Measurements from ENCODE around the gene UPF2. TPM values are rescaled to one million over a fixed set of nuclear protein-coding genes. Genes with fewer than 3 reads are reported as not detected.
A peak's percentile ranks its signal among the peaks of the same experiment; 100 is the strongest.

UPF2 gene
- total and polyA plus RNA-seq, 2 of the 13 experiments (the other 11 are each of a cell fraction or from before 2014, with no cell fraction given) = 6.2 to 14.5 TPM

DNA sequence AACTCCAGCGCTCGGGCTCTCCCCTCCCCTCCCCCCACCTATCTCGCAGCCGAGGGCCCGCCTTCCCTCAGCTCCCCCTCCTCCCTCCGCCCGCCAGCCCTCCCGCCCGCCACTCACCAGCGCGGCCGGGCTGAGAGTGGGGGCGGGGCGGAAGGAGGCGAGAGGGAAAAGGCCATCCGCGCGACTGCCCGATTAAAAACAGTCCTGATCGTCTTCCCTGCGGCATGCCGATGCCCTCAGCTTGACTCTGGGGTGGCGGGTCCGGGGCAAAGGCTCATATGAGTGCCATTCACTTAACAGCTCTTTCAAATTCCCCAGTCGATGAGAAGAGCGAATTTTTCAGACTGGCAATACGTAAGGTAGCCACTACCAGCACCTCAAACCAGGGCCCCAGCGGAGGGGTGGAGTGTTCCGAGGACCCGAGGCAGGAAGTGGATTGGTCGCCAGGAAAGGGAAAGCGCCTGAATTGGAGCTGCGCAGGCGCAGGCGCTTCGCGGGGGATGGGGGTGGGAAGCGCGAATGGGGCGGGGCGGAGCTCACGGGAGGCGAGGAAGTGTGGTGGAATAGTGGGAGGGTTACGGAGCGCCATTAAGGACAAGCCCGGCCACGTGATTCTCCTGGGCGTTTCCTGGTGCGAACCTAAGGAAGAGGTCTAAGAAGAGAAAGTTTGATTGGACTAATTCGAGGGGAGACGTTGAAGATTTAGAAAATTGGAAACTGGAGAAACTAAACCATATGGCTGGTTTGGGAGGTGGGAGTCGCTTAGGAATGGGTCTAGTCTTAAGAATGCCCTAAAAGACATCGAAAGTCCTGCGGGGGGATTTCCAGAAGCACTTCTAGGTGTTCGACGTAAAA lies at the start of gene UPF2 (continued):
- TF ChIP-seq GZF1 (CRISPR knock-in tag; IDR thresholded peaks at IDR 0.05) (no peak), ZNF230 (CRISPR knock-in tag; IDR thresholded peaks at IDR 0.05) (no peak), ZNF343 (CRISPR knock-in tag; IDR thresholded peaks at IDR 0.05) (no peak), TAF1 (CRISPR knock-in tag; IDR thresholded peaks at IDR 0.05) (0 out of 2 replicates have a peak, but pooled peaks have one; percentile 15), RFX3 (CRISPR knock-in tag; IDR thresholded peaks at IDR 0.05) (no peak), ZNF782 (CRISPR knock-in tag; IDR thresholded peaks at IDR 0.05; ENCODE audit: borderline replicate concordance) (no peak), ZNF589 (CRISPR knock-in tag; conservative IDR thresholded peaks at IDR 0.05) (no peak), ZNF749 (CRISPR knock-in tag; IDR thresholded peaks at IDR 0.05; ENCODE audit: borderline replicate concordance) (no peak), MAFF (IDR thresholded peaks at IDR 0.05; ENCODE audit: low read depth, low read length) (no peak), HMG20A (CRISPR knock-in tag; IDR thresholded peaks at IDR 0.05; ENCODE audit: borderline replicate concordance) (no peak), SPEN (CRISPR knock-in tag; IDR thresholded peaks at IDR 0.05; ENCODE audit: low read depth) (peak; percentile 82), HES4 (CRISPR knock-in tag; IDR thresholded peaks at IDR 0.05; ENCODE audit: borderline replicate concordance) (no peak), ZNF672 (CRISPR knock-in tag; IDR thresholded peaks at IDR 0.05) (no peak)
- TF ChIP-seq, protein P1, sequence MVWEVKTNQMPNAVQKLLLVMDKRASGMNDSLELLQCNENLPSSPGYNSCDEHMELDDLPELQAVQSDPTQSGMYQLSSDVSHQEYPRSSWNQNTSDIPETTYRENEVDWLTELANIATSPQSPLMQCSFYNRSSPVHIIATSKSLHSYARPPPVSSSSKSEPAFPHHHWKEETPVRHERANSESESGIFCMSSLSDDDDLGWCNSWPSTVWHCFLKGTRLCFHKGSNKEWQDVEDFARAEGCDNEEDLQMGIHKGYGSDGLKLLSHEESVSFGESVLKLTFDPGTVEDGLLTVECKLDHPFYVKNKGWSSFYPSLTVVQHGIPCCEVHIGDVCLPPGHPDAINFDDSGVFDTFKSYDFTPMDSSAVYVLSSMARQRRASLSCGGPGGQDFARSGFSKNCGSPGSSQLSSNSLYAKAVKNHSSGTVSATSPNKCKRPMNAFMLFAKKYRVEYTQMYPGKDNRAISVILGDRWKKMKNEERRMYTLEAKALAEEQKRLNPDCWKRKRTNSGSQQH (CRISPR knock-in tag; IDR thresholded peaks at IDR 0.05; ENCODE audit: low read depth) = no peak; the same call in 1 of the 2 replicates
- TF ChIP-seq, protein P2, sequence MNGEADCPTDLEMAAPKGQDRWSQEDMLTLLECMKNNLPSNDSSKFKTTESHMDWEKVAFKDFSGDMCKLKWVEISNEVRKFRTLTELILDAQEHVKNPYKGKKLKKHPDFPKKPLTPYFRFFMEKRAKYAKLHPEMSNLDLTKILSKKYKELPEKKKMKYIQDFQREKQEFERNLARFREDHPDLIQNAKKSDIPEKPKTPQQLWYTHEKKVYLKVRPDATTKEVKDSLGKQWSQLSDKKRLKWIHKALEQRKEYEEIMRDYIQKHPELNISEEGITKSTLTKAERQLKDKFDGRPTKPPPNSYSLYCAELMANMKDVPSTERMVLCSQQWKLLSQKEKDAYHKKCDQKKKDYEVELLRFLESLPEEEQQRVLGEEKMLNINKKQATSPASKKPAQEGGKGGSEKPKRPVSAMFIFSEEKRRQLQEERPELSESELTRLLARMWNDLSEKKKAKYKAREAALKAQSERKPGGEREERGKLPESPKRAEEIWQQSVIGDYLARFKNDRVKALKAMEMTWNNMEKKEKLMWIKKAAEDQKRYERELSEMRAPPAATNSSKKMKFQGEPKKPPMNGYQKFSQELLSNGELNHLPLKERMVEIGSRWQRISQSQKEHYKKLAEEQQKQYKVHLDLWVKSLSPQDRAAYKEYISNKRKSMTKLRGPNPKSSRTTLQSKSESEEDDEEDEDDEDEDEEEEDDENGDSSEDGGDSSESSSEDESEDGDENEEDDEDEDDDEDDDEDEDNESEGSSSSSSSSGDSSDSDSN (CRISPR knock-in tag; IDR thresholded peaks at IDR 0.05) = no peak
- TF ChIP-seq, protein P3, sequence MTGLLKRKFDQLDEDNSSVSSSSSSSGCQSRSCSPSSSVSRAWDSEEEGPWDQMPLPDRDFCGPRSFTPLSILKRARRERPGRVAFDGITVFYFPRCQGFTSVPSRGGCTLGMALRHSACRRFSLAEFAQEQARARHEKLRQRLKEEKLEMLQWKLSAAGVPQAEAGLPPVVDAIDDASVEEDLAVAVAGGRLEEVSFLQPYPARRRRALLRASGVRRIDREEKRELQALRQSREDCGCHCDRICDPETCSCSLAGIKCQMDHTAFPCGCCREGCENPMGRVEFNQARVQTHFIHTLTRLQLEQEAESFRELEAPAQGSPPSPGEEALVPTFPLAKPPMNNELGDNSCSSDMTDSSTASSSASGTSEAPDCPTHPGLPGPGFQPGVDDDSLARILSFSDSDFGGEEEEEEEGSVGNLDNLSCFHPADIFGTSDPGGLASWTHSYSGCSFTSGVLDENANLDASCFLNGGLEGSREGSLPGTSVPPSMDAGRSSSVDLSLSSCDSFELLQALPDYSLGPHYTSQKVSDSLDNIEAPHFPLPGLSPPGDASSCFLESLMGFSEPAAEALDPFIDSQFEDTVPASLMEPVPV (CRISPR knock-in tag; IDR thresholded peaks at IDR 0.05) = no peak
- TF ChIP-seq, protein P4, sequence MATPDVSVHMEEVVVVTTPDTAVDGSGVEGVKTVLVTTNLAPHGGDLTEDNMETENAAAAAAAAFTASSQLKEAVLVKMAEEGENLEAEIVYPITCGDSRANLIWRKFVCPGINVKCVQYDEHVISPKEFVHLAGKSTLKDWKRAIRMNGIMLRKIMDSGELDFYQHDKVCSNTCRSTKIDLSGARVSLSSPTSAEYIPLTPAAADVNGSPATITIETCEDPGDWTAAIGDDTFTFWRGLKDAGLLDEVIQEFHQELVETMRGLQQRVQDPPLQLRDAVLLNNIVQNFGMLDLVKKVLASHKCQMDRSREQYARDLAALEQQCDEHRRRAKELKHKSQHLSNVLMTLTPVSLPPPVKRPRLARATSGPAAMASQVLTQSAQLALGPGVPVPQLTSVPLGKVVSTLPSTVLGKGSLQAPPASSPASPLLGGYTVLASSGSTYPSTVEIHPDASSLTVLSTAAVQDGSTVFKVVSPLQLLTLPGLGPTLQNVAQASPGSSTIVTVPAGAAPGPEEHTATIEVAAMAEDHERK (CRISPR knock-in tag; IDR thresholded peaks at IDR 0.05; ENCODE audit: low read depth) = no peak
- TF ChIP-seq, protein P5, sequence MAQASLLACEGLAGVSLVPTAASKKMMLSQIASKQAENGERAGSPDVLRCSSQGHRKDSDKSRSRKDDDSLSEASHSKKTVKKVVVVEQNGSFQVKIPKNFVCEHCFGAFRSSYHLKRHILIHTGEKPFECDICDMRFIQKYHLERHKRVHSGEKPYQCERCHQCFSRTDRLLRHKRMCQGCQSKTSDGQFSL (CRISPR knock-in tag; IDR thresholded peaks at IDR 0.05) = no peak
- TF ChIP-seq, protein P6, sequence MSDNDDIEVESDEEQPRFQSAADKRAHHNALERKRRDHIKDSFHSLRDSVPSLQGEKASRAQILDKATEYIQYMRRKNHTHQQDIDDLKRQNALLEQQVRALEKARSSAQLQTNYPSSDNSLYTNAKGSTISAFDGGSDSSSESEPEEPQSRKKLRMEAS (IDR thresholded peaks at IDR 0.05) = peak; percentile 92
- TF ChIP-seq, protein P7, sequence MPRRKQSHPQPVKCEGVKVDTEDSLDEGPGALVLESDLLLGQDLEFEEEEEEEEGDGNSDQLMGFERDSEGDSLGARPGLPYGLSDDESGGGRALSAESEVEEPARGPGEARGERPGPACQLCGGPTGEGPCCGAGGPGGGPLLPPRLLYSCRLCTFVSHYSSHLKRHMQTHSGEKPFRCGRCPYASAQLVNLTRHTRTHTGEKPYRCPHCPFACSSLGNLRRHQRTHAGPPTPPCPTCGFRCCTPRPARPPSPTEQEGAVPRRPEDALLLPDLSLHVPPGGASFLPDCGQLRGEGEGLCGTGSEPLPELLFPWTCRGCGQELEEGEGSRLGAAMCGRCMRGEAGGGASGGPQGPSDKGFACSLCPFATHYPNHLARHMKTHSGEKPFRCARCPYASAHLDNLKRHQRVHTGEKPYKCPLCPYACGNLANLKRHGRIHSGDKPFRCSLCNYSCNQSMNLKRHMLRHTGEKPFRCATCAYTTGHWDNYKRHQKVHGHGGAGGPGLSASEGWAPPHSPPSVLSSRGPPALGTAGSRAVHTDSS (CRISPR knock-in tag; conservative IDR thresholded peaks at IDR 0.05) = no peak
